ENCODE results near the gene JMJD4. TPM values are rescaled to one million over a fixed set of nuclear protein-coding genes. Genes with fewer than 3 reads are reported as not detected.

JMJD4 gene
- total and polyA plus RNA-seq, 8 donors = 13.4 to 18.6 (median 16.7) TPM

GRCh38 chr1:227736814-227737432, 1.8 kb upstream of the JMJD4 start:
- ATAC-seq (no peak), DNase-seq (no peak)
- Histone ChIP-seq H3K4me3 (no peak overlapping the region), H3K36me3 (peaks cover 0 to 18% of the 10 kb centered on the region in 2 donors), H3K27ac (no peak overlapping the region), H3K27me3 (no peaks in the 10 kb centered on the region), H3K4me1 (peaks cover 8 to 24% of the 10 kb centered on the region in 2 donors), H3K9me3 (no peaks in the 10 kb centered on the region)
- intact Hi-C loops (cut with DNase I) = no loop called here
- TF ChIP-seq, protein P1, sequence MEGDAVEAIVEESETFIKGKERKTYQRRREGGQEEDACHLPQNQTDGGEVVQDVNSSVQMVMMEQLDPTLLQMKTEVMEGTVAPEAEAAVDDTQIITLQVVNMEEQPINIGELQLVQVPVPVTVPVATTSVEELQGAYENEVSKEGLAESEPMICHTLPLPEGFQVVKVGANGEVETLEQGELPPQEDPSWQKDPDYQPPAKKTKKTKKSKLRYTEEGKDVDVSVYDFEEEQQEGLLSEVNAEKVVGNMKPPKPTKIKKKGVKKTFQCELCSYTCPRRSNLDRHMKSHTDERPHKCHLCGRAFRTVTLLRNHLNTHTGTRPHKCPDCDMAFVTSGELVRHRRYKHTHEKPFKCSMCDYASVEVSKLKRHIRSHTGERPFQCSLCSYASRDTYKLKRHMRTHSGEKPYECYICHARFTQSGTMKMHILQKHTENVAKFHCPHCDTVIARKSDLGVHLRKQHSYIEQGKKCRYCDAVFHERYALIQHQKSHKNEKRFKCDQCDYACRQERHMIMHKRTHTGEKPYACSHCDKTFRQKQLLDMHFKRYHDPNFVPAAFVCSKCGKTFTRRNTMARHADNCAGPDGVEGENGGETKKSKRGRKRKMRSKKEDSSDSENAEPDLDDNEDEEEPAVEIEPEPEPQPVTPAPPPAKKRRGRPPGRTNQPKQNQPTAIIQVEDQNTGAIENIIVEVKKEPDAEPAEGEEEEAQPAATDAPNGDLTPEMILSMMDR (IDR thresholded peaks at IDR 0.05) = no peak

GRCh38 chr1:227735539-227736285, 610 bp upstream of the JMJD4 start:
- intact Hi-C loops (cut with DNase I) = no loop called here
- TF ChIP-seq, protein P1 (IDR thresholded peaks at IDR 0.05) = no peak
- H3K4me1 ChIP-seq = peaks cover 8 to 25% of the 10 kb centered on the region in 2 donors
- peaks cover 0 to 29% of the 10 kb centered on the region in 2 donors for H3K36me3 ChIP-seq
- no peaks in the 10 kb centered on the region for H3K9me3 ChIP-seq
- peak overlapping the region; percentile 72 to 76 for H3K27ac ChIP-seq
- peak overlapping the region; percentile 91 to 97 for H3K4me3 ChIP-seq
- ATAC-seq (no peak), DNase-seq (no peak)
- H3K27me3 ChIP-seq = no peaks in the 10 kb centered on the region

DNA sequence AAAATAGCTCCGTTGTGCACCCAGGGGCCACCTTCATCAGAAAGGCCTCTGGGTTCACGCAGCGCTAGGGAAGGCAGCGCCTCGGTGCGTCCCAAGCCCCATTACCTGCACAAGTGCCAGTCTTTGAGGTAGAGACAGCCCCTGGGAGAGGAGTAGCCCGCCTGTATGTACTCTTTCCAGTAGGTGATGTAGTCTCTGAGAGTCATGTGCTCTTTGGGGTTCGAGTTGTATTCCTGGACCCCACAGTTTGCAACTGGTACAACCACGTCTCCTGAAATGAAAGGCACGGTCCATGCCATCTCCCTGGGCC, 601 bp downstream of the JMJD4 start:
- Histone ChIP-seq H3K27me3 (no peaks in the 10 kb centered on the region), H3K27ac (peak overlapping the region; percentile 73 to 76), H3K4me1 (peaks cover 8 to 35% of the 10 kb centered on the region in 2 donors), H3K4me3 (peak overlapping the region; percentile 91 to 97), H3K9me3 (no peaks in the 10 kb centered on the region), H3K36me3 (peaks cover 0 to 29% of the 10 kb centered on the region in 2 donors)
- no peak for DNase-seq
- peak; percentile 3 for ATAC-seq
- TF ChIP-seq, protein P1 (IDR thresholded peaks at IDR 0.05) = no peak
- intact Hi-C loops (cut with DNase I) = no loop called here

DNA sequence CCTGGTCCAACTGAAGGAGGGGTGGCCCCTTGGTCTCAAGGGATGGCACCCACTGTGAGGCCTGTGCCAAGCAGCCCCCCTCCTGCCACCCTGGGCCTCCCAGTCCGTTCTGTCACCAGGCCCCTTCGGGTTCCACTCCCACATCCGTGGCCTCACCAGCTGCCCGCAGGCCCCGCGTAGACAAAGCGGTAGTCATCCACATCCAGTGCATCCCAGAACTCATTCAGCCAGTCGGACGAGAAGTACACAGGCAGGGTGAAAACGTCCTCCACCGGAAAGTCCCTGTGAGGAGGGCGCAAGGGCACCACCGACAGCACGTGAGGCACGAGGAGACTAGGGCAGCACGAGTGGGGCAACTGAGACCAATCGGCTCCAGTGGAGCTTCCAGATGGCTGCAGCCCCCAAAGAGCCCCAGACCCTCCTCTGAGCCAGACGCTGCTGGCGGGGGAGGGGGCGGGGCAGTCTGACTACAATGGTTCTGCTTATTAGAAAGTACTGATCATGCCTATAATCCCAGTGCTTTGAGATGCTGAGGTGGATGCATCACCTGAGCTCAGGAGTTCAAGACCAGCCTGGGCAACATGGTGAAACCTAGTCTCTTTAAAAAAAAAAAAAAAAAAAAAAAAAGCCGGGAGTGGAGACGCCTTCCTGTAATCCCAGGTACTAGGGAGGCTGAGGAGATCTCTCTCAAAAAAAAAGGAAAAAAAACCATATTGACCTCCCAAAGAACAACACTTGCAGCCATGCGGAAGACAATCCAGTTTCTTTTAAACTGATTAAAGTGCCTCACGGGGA, 1.2 kb downstream of the JMJD4 start:
- H3K9me3 ChIP-seq = no peaks in the 10 kb centered on the region
- peaks cover 0 to 4% of the 10 kb centered on the region in 2 donors for H3K27me3 ChIP-seq
- H3K27ac ChIP-seq = peak overlapping the region in 1 of 2 donors; percentile 76
- peaks cover 0 to 29% of the 10 kb centered on the region in 2 donors for H3K36me3 ChIP-seq
- H3K4me1 ChIP-seq = peaks cover 8 to 40% of the 10 kb centered on the region in 2 donors
- intact Hi-C loops (cut with DNase I) = no loop called here
- ATAC-seq (no peak), DNase-seq (no peak)
- H3K4me3 ChIP-seq = peak overlapping the region; percentile 91 to 97
- TF ChIP-seq, protein P1 (IDR thresholded peaks at IDR 0.05) = no peak

DNA sequence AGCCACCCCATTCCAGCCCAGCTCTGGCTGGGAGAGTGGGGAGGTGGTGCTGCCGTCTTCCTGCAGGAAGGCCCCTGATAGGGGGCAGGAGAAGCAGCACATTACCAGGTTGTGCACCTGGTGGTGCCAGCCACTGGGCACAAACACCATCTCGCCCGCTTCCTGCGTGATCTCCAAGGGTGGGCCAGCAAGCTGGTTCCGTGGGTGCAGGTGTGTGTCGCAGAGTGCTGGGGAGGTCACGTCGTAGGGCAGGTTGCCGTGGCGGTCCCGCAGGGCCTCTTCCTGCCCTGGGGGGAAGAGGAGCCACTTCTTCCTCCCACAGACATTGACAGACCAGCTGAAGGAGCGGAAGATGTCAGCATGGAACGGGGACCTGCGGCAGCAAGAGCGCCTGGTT, 1.8 kb downstream of the JMJD4 start:
- ATAC-seq (no peak), DNase-seq (no peak)
- TF ChIP-seq, protein P1 (IDR thresholded peaks at IDR 0.05) = no peak
- Histone ChIP-seq H3K36me3 (peaks cover 0 to 29% of the 10 kb centered on the region in 2 donors), H3K27ac (no peak overlapping the region), H3K27me3 (peaks cover 0 to 8% of the 10 kb centered on the region in 2 donors), H3K9me3 (no peaks in the 10 kb centered on the region), H3K4me1 (peaks cover 8 to 45% of the 10 kb centered on the region in 2 donors), H3K4me3 (no peak overlapping the region)
- intact Hi-C loops (cut with DNase I) = no loop called here
